Endothelial cell of umbilical vein (primary cell): ENCODE results near the gene UBE4B.

Experiments
- CTCF ChIP-seq, 2 donors: IDR thresholded peaks; 1 replicate in 1 of 2; 2 replicates in 1 of 2; pipeline ENCODE4 v1.5.1; 2011; ENCODE audit warnings: low read length in 2 of 2, mild to moderate bottlenecking in 2 of 2, moderate library complexity in 2 of 2, control low read depth in 1 of 2, inconsistent platforms in 1 of 2, low read depth in 1 of 2; ENCODE audit not compliant: insufficient read depth in 1 of 2; ENCODE audit errors: extremely low read depth in 1 of 2
- EZH2 ChIP-seq: IDR thresholded peaks from 2 replicates; pipeline ENCODE4 v1.6.1; 2012; ENCODE audit warnings: borderline replicate concordance, low read depth, mild to moderate bottlenecking, moderate library complexity, low read length, inconsistent platforms; ENCODE audit not compliant: severe bottlenecking
- FOS ChIP-seq: IDR thresholded peaks from 2 replicates; pipeline ENCODE4 v1.6.1; 2011; ENCODE audit warnings: mild to moderate bottlenecking, low read length, moderate library complexity, borderline replicate concordance; ENCODE audit not compliant: insufficient read depth
- MAX ChIP-seq: IDR thresholded peaks from 2 replicates; pipeline ENCODE4 v1.6.1; 2011; ENCODE audit not compliant: insufficient read depth, insufficient read length
- POLR2A ChIP-seq: IDR thresholded peaks from 2 replicates; pipeline ENCODE4 v1.6.1; 2012; ENCODE audit warnings: low read depth, mild to moderate bottlenecking, control low read depth, low read length
- POLR2AphosphoS5 ChIP-seq: IDR thresholded peaks from 2 replicates; pipeline ENCODE4 v1.6.1; 2012; ENCODE audit warnings: low read depth, mild to moderate bottlenecking, control low read depth, low read length, moderate library complexity; ENCODE audit not compliant: insufficient read depth

- TF ChIP-seq CTCF (IDR thresholded peaks at IDR 0.05; ENCODE audit: extremely low read depth in 1 of 2, insufficient read depth in 1 of 2, low read depth in 1 of 2, low read length in 2 of 2) (no peak), POLR2A (no peak), POLR2AphosphoS5 (no peak), EZH2 (no peak), FOS (no peak), MAX (no peak)
Observed at GRCh38 chr1:10046356-10047085, 13.8 kb downstream of the UBE4B start.
